GM12891 (cell line): ENCODE results near the gene SYNDIG1.

Experiments
- PAX5 ChIP-seq: IDR thresholded peaks from 2 replicates; pipeline ENCODE4 v1.6.1; 2011; ENCODE audit warnings: low read length, moderate library complexity, mild to moderate bottlenecking; ENCODE audit not compliant: insufficient read depth, severe bottlenecking
- POLR2A ChIP-seq: IDR thresholded peaks from 2 replicates; pipeline ENCODE4 v1.6.1; 2011; ENCODE audit warnings: low read depth, low read length, control low read depth
- POLR2AphosphoS5 ChIP-seq: IDR thresholded peaks from 2 replicates; pipeline ENCODE4 v1.6.1; 2011; ENCODE audit warnings: low read depth, low read length, control low read depth
- POU2F2 ChIP-seq: IDR thresholded peaks from 2 replicates; pipeline ENCODE4 v1.6.1; 2011; ENCODE audit warnings: low read depth, mild to moderate bottlenecking, control low read depth, low read length, moderate library complexity
- SPI1 ChIP-seq: IDR thresholded peaks from 2 replicates; pipeline ENCODE4 v1.6.1; 2011; ENCODE audit warnings: low read depth, low read length, control low read depth

- TF ChIP-seq POLR2AphosphoS5 (no peak), POU2F2 (no peak), PAX5 (no peak), POLR2A (no peak), SPI1 (no peak)
Observed at GRCh38 chr20:24640686-24641085, 171.3 kb downstream of the SYNDIG1 start.
